ENCODE measurements around the gene RAPGEF2. TPM values are rescaled to one million over a fixed set of nuclear protein-coding genes. Genes with fewer than 3 reads are reported as not detected.

Gene RAPGEF2
- total and polyA plus RNA-seq, 2 donors (not counting 1 experiment from before 2014, with no cell fraction given), result 10.9 to 45.8 TPM

GRCh38 chr4:159292137-159292896, 189.4 kb downstream of the RAPGEF2 start:
- H4K20me1 ChIP-seq (ENCODE audit: control insufficient read depth, insufficient read depth, low read length, poor library complexity, severe bottlenecking), result no peaks in the 10 kb centered on the region
- WGBS (ENCODE audit: insufficient coverage), result no CpG with 5 or more reads among the region's 4 CpGs
- no peak overlapping the region for H3K4me2 ChIP-seq (replicated peaks; ENCODE audit: low read depth, low read length, poor library complexity, severe bottlenecking)
- no peaks in the 10 kb centered on the region for H3K27me3 ChIP-seq (replicated peaks in 1 of 4; ENCODE audit: control extremely low read depth in 1 of 4, control insufficient read depth in 3 of 4, insufficient read depth in 4 of 4, low read length in 3 of 4)
- DNase-seq (no peak), ATAC-seq (ENCODE audit: low read depth) (no peak)
- Mint-ChIP-seq H3K27ac (no peak overlapping the region), H3K4me3 (no peak overlapping the region), H3K9me3 (ENCODE audit: insufficient read depth) (no peaks in the 10 kb centered on the region), H3K4me1 (no peaks in the 10 kb centered on the region), H3K27me3 (no peaks in the 10 kb centered on the region)
- no peaks in the 10 kb centered on the region for H3K79me2 ChIP-seq (ENCODE audit: control insufficient read depth, insufficient read depth, low read length)
- no peak overlapping the region for H3K27ac ChIP-seq (ENCODE audit: low read length in 2 of 2)
- ChIA-PET CTCF (no interaction called here), POLR2A (no interaction called here)
- H3K36me3 ChIP-seq (replicated peaks in 1 of 2; ENCODE audit: control extremely low read depth in 1 of 2, control insufficient read depth in 1 of 2, extremely low read depth in 1 of 2, insufficient read depth in 2 of 2, low read length in 1 of 2), result no peaks in the 10 kb centered on the region
- no peak overlapping the region for H2AFZ ChIP-seq (ENCODE audit: insufficient read depth, low read depth, low read length, poor library complexity, severe bottlenecking)
- H3K9me3 ChIP-seq (ENCODE audit: control extremely low read depth in 1 of 3, control insufficient read depth in 2 of 3, insufficient read depth in 1 of 3, low read length in 2 of 3), result no peaks in the 10 kb centered on the region
- H3K9ac ChIP-seq (ENCODE audit: low read length), result no peak overlapping the region
- intact Hi-C loops (cut with micrococcal nuclease), result no loop called here
- H3K4me3 ChIP-seq (ENCODE audit: control extremely low read depth in 1 of 5, extremely low read depth in 1 of 5, insufficient read depth in 1 of 5, low read depth in 2 of 5, low read length in 4 of 5), result no peak overlapping the region
- TF ChIP-seq CTCF (IDR thresholded peaks at IDR 0.05) (no peak), EZH2 (IDR thresholded peaks at IDR 0.05; ENCODE audit: borderline replicate concordance, insufficient read depth, low read depth, low read length, poor library complexity, severe bottlenecking) (no peak)
- H3K4me1 ChIP-seq (ENCODE audit: control insufficient read depth in 2 of 2, insufficient read depth in 2 of 2, low read length in 2 of 2), result no peaks in the 10 kb centered on the region

GRCh38 chr4:159293811-159294515, 191.1 kb downstream of the RAPGEF2 start:
- Histone ChIP-seq H4K20me1 (ENCODE audit: control insufficient read depth, insufficient read depth, low read length, poor library complexity, severe bottlenecking) (no peaks in the 10 kb centered on the region), H3K79me2 (ENCODE audit: control insufficient read depth, insufficient read depth, low read length) (no peaks in the 10 kb centered on the region), H3K9ac (ENCODE audit: low read length) (no peak overlapping the region), H3K27me3 (replicated peaks in 1 of 4; ENCODE audit: control extremely low read depth in 1 of 4, control insufficient read depth in 3 of 4, insufficient read depth in 4 of 4, low read length in 3 of 4) (no peaks in the 10 kb centered on the region), H3K36me3 (replicated peaks in 1 of 2; ENCODE audit: control extremely low read depth in 1 of 2, control insufficient read depth in 1 of 2, extremely low read depth in 1 of 2, insufficient read depth in 2 of 2, low read length in 1 of 2) (no peaks in the 10 kb centered on the region), H3K27ac (ENCODE audit: low read length in 2 of 2) (no peak overlapping the region), H2AFZ (ENCODE audit: insufficient read depth, low read depth, low read length, poor library complexity, severe bottlenecking) (no peak overlapping the region), H3K4me2 (replicated peaks; ENCODE audit: low read depth, low read length, poor library complexity, severe bottlenecking) (no peak overlapping the region), H3K4me1 (ENCODE audit: control insufficient read depth in 2 of 2, insufficient read depth in 2 of 2, low read length in 2 of 2) (no peaks in the 10 kb centered on the region), H3K4me3 (ENCODE audit: control extremely low read depth in 1 of 5, extremely low read depth in 1 of 5, insufficient read depth in 1 of 5, low read depth in 2 of 5, low read length in 4 of 5) (no peak overlapping the region), H3K9me3 (ENCODE audit: control extremely low read depth in 1 of 3, control insufficient read depth in 2 of 3, insufficient read depth in 1 of 3, low read length in 2 of 3) (no peaks in the 10 kb centered on the region)
- DNase-seq (no peak), ATAC-seq (ENCODE audit: low read depth) (no peak)
- H3K27ac Mint-ChIP-seq, result no peak overlapping the region
- TF ChIP-seq EZH2 (IDR thresholded peaks at IDR 0.05; ENCODE audit: borderline replicate concordance, insufficient read depth, low read depth, low read length, poor library complexity, severe bottlenecking) (no peak), CTCF (IDR thresholded peaks at IDR 0.05) (no peak)
- ChIA-PET POLR2A (no interaction called here), CTCF (no interaction called here)
- intact Hi-C loops (cut with micrococcal nuclease), result no loop called here
- no peak overlapping the region for H3K4me3 Mint-ChIP-seq
- no peaks in the 10 kb centered on the region for H3K4me1 Mint-ChIP-seq
- no peaks in the 10 kb centered on the region for H3K27me3 Mint-ChIP-seq
- whole genome bisulfite sequencing (ENCODE audit: insufficient coverage), result 86% methylated on average over 4 of the region's 9 CpGs
- H3K9me3 Mint-ChIP-seq (ENCODE audit: insufficient read depth), result no peaks in the 10 kb centered on the region

All from B cell (primary cell).